ENCODE results near the gene GALNT17.

Gene GALNT17

DNA sequence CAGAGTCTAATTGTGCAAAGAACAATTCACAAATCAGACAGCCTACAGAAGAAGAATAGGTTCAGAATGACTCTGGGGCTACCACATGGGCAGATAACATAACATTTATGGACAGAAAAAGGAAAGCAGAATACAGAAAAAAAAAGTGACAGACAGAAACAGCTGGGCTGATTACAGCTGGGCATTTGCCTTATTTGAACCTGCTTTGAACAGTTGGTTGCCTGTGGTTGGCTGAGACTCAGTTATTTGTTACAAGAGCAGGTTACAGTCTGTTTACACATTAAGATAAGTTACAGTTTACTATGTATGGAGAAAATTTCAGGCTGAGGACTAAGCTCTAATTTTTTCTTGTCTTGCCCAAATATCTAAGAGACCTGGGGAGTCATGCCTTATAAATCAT, 327.2 kb downstream of the GALNT17 start:
- DNase-seq (ENCODE audit: low spot score), result no peak

- DNase-seq (ENCODE audit: low spot score), result no peak
Measured at GRCh38 chr7:71461572-71461971, 329.6 kb downstream of the GALNT17 start.

DNA sequence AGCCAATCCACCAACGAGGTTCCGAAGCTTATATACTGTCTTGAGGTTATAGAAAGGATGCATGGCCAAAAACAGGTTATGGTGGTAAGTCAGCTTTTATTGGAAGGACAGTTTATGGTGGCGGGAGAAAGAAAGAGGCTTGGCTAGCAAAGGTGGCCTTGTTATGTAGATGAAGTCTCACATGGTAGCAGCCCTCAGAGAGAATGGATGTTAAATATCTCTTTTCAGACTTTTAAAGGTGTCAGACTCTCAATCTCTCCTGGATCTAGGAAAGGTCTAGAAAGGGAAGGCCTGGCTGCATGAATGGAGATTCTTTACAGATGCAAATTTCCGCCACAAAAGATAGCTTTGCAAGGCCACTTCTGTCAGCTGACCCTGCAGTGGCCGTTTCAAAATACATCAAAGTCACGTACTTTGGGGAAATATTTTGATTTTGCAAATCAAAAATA, 333.8 kb downstream of the GALNT17 start:
- DNase-seq (ENCODE audit: low spot score), result no peak

GRCh38 chr7:71466448-71467145, 334.7 kb downstream of the GALNT17 start:
- DNase-seq (ENCODE audit: low spot score), result no peak

DNA sequence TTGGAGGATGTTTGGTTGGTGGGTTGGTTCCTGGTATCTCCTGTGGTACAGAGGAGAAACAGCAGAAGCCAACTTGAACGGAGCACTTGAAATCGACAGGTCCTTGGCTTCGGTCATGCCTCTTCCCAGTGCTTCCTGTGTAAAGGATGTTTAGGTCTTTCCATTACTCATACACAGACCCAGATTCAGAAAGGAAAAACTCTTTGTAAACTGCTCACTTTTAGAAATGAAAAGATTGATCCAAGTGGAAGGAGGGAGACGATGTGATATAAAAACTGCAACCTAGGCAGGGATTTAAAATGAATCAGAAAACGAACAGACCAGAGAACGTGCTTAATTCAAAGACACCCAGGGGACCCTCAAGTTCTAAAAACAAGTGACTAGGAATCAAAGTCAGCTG, 338.4 kb downstream of the GALNT17 start:
- DNase-seq (ENCODE audit: low spot score), result no peak

DNA sequence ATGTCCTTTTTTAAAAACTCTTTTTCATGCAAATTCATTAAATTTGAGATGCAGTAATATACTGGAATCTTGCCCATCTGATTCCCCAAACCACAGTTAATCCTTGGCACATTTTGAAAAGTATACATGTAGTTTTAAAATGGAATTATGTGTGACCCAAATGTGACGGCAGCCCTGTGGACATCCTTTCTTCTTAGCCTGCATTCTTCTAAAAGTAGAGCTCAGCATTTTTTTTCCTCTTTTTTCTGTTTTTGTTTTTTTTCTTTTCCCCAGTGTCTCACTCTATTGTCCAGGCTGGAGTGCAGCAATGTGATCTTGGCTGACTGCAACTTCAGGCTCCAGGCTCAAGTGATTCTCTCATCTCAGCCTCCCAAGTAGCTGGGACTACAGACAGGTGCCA, 338.9 kb downstream of the GALNT17 start:
- no peak for DNase-seq (ENCODE audit: low spot score)

- DNase-seq (ENCODE audit: low spot score), result no peak
Measured at GRCh38 chr7:71472962-71473361, 341.0 kb downstream of the GALNT17 start.

- no peak for DNase-seq (ENCODE audit: low spot score)
Measured at GRCh38 chr7:71473366-71473967, 341.5 kb downstream of the GALNT17 start.

- no peak for DNase-seq (ENCODE audit: low spot score)
Measured at GRCh38 chr7:71477441-71477840, 345.5 kb downstream of the GALNT17 start.

- no peak for DNase-seq (ENCODE audit: low spot score)
Measured at GRCh38 chr7:71479231-71479630, 347.3 kb downstream of the GALNT17 start.

DNA sequence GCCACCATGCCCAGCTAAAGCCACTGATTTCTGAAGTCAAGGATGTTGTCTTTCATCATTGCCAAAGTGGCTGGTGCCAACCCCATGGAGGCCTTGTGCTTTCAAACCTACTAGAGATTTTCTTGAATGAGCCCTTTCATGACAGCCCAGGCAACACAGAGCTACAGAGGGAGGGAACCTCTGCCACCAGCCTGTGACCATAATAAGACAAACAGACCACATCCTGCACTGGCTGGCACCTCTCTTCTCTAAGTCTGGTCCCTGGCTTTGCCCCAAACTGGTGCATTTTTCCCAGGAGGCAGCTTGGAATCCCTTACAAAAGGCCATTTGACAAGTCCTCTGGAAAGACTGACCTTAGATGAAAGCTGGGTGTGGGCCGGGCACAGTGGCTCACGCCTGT, 348.8 kb downstream of the GALNT17 start:
- DNase-seq (ENCODE audit: low spot score), result no peak

DNA sequence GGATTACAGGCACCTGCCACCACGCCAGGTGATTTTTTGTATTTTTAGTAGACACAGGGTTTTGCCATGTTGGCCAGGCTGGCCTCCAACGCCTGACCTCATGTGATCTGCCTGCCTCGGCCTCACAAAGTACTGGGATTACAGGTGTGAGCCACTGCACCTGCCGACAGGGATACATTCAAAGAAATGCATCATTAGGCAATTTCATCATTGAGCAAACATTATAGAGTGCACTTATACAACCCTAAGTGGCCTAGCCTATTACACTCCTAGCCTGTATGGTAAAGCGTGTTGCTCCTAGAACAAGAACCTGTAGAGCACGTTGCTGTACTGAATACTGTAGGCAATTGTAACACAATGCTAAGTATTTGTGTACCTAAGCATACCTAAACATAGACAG, 350.3 kb downstream of the GALNT17 start:
- DNase-seq (ENCODE audit: low spot score), result no peak

GRCh38 chr7:71484380-71484779, 352.4 kb downstream of the GALNT17 start:
- no peak for DNase-seq (ENCODE audit: low spot score)

GRCh38 chr7:71485586-71485985, 353.6 kb downstream of the GALNT17 start:
- DNase-seq (ENCODE audit: low spot score), result no peak

- DNase-seq (ENCODE audit: low spot score), result no peak
Measured at GRCh38 chr7:71486414-71486813, 354.5 kb downstream of the GALNT17 start.

DNA sequence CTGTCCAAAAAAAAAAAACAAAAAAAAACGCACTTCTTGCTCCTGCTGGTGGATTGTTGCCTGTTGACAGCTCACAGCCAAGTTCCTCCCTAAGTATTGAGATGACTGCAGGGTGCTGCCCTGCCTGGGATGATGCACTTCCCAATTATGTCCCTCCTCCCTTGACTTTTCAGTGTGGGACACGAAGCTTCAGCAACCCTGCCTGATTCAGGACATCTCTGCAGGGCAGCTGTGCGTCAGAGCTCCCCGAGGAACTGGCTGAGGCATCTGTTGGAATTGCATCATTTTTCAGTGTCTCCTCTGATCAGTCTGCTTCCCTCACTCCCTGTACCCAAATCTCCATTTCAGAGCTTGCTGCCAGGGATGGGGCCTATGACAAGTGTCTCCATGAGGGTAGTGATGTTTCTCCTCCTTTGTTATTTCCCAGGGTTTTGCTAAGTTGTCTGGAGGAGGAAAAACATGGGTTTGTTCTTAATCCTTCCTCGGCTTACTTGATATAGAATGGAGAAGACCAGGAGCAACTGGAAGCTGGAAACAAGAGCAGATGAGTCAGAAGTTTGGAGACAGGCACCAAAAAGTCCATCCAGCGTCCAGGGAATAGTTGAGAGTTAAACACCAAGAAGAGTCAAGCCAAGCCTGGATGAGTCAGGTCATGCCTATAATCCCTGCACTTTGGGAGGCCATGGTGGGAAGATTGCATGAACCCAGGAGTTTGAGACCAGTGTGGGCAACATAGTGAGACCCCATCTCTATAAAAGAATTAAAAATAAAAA, 355.1 kb downstream of the GALNT17 start:
- DNase-seq (ENCODE audit: low spot score), result no peak

- no peak for DNase-seq (ENCODE audit: low spot score)
Measured at GRCh38 chr7:71488308-71488707, 356.4 kb downstream of the GALNT17 start.

DNA sequence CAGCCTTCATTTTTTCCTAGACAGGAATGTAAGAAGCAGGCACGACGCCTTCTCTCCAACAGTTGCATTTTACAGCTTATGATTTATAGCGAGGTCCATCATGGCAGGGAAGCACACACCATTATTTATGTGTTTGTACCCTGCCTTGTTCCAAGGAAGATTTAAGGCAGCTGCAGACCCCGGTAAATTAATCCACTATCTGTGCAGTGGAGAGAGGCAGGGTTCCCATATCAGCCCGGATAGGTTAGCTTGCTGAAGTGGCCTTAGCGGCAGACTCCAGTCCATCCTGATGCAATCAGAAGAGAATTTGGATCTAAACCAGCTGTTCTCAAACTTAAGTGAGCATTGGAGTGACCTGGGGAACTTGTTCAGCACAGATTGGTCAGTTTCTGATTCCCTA, 359.4 kb downstream of the GALNT17 start:
- no peak for DNase-seq (ENCODE audit: low spot score)

- DNase-seq (ENCODE audit: low spot score), result no peak
Measured at GRCh38 chr7:71495828-71496227, 363.9 kb downstream of the GALNT17 start.

DNA sequence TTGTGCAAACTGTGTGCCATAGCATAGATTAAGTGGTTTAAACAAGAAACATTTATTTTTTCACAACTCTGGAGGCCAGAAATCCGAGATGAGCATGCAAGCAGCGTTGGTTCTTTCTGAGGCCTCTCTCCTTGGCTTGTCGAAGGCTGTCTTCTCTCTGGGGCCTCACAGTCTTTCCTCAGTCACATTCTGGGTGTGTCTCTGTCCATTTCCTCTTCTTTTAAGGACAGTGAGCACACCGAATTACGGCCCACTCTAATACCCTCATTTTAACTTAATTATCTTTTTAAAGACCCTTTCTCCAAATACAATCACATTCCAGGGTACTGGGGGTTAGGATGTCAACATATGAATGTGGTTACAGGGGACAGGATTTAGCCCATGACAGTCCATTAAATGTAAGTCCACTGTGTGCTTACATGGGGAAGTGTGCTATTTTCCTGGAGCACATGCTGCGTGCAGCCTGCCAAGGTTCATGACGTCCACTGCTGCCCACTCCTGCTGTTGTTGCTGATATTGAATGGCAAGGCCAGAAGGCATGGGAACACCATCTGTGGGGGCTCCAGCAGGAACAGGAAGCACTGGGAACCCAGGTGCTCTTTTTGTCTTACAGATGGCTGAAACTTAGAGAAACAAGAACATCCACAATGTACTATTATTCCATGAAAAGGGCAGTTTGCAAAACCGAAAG, 365.5 kb downstream of the GALNT17 start:
- DNase-seq (ENCODE audit: low spot score), result no peak

GRCh38 chr7:71498381-71498780, 366.4 kb downstream of the GALNT17 start:
- no peak for DNase-seq (ENCODE audit: low spot score)

GRCh38 chr7:71504697-71505441, 372.9 kb downstream of the GALNT17 start:
- DNase-seq (ENCODE audit: low spot score), result no peak
